Neural cell (in vitro differentiated cells): Measurements from ENCODE around the gene DGKI. TPM values are rescaled to one million over a fixed set of nuclear protein-coding genes. Genes with fewer than 3 reads are reported as not detected.

Source experiments
- H2AFZ ChIP-seq: fragments of 200-600, 300-800 bp; sonication (generic), shearing (Covaris generic); 2 replicates; pipeline ENCODE4 v1.6.0; 2014; ENCODE audit warnings: low read depth, mild to moderate bottlenecking, antibody characterized with exemption, low read length, moderate library complexity
- H3F3A ChIP-seq: fragments of 200-600 bp; shearing (Covaris generic); 2 replicates; pipeline ENCODE4 v1.6.1; 2016; ENCODE audit warnings: mild to moderate bottlenecking, moderate library complexity, mixed read lengths, antibody characterized with exemption, low read length; ENCODE audit not compliant: insufficient read depth, poor library complexity, severe bottlenecking
- H3K27ac ChIP-seq: fragments of 200-600, 300-800 bp; sonication (generic), shearing (Covaris generic); 2 replicates; pipeline ENCODE4 v1.5.1; 2014; ENCODE audit warnings: mild to moderate bottlenecking, low read length, moderate library complexity
- H3K27me3 ChIP-seq: fragments of 300-800, 200-600 bp; sonication (generic), shearing (Covaris generic); 2 replicates; pipeline ENCODE4 v1.6.0; 2014; ENCODE audit warnings: mild to moderate bottlenecking, low read depth, low read length, moderate library complexity; ENCODE audit not compliant: insufficient read depth
- H3K36me3 ChIP-seq: fragments of 300-800, 200-600 bp; sonication (generic), shearing (Covaris generic); 2 replicates; pipeline ENCODE4 v1.5.1; 2014; ENCODE audit warnings: mild to moderate bottlenecking, antibody characterized with exemption, low read length, moderate library complexity; ENCODE audit not compliant: insufficient read depth
- H3K4me2 ChIP-seq: fragments of 300-800, 200-600 bp; sonication (generic), shearing (Covaris generic); 2 replicates; pipeline ENCODE4 v1.6.0; 2014; ENCODE audit warnings: mild to moderate bottlenecking, low read length
- H3K4me3 ChIP-seq: fragments of 300-800, 200-600 bp; sonication (generic), shearing (Covaris generic); 2 replicates; pipeline ENCODE4 v1.5.1; 2014; ENCODE audit warnings: mild to moderate bottlenecking, low read length, moderate library complexity
- H3K79me2 ChIP-seq: fragments of 200-600 bp; shearing (Covaris generic); replicated peaks from 2 replicates; pipeline ENCODE4 v1.6.0; 2014; ENCODE audit warnings: mild to moderate bottlenecking, low read length, moderate library complexity; ENCODE audit not compliant: insufficient read depth
- H3K9ac ChIP-seq: fragments of 300-800, 200-600 bp; sonication (generic), shearing (Covaris generic); 2 replicates; pipeline ENCODE4 v1.6.1; 2016; ENCODE audit warnings: mild to moderate bottlenecking, low read length, mixed read lengths
- H3K9me2 ChIP-seq: fragments of 200-600 bp; shearing (Covaris generic); 2 replicates; pipeline ENCODE4 v1.6.1; 2016; ENCODE audit warnings: mild to moderate bottlenecking, low read length, mixed read lengths; ENCODE audit not compliant: insufficient read depth
- H3K9me3 ChIP-seq: fragments of 200-600, 300-800 bp; sonication (generic), shearing (Covaris generic); 2 replicates; pipeline ENCODE4 v1.6.1; 2016; ENCODE audit warnings: mild to moderate bottlenecking, mixed run types, low read length, moderate library complexity, mixed read lengths
- H4K20me1 ChIP-seq: fragments of 200-600 bp; shearing (Covaris generic); 2 replicates; pipeline ENCODE4 v1.6.1; 2016; ENCODE audit warnings: mild to moderate bottlenecking, mixed run types; ENCODE audit not compliant: insufficient read depth
- CTCF ChIP-seq: fragments of 450-650 bp; IDR thresholded peaks from 2 replicates; pipeline ENCODE4 v1.5.1; 2014; ENCODE audit warnings: antibody characterized with exemption, mild to moderate bottlenecking, moderate library complexity; ENCODE audit not compliant: poor library complexity, severe bottlenecking
- EP300 ChIP-seq: fragments of 450-650 bp; conservative IDR thresholded peaks from 2 replicates; pipeline ENCODE4 v1.6.1; 2014; ENCODE audit warnings: antibody characterized with exemption, mild to moderate bottlenecking, moderate library complexity; ENCODE audit not compliant: poor library complexity, severe bottlenecking
- EZH2 ChIP-seq: fragments of 200-600, 300-800 bp; shearing (Covaris generic), sonication (generic); IDR thresholded peaks from 2 replicates; pipeline ENCODE4 v1.6.1; 2014; ENCODE audit warnings: antibody characterized with exemption, low read length, borderline replicate concordance, mild to moderate bottlenecking; ENCODE audit not compliant: insufficient read depth, poor library complexity, severe bottlenecking
- MXI1 ChIP-seq: fragments of 450-650 bp; conservative IDR thresholded peaks from 2 replicates; pipeline ENCODE4 v1.6.1; 2014; ENCODE audit warnings: antibody characterized with exemption, mild to moderate bottlenecking; ENCODE audit not compliant: poor library complexity, severe bottlenecking
- POLR2AphosphoS5 ChIP-seq: IDR thresholded peaks from 2 replicates; pipeline ENCODE4 v1.6.1; 2012
- SMC3 ChIP-seq: fragments of 450-650 bp; conservative IDR thresholded peaks from 2 replicates; pipeline ENCODE4 v1.6.1; 2014; ENCODE audit warnings: antibody characterized with exemption, mild to moderate bottlenecking, moderate library complexity; ENCODE audit not compliant: poor library complexity
- TAF1 ChIP-seq: IDR thresholded peaks from 2 replicates; pipeline ENCODE4 v1.6.1; 2012; ENCODE audit warnings: low read depth
- polyA plus RNA-seq: library from polyadenylated mRNA; depleted of rRNA; stranded (reverse); fragments of >200 nt; gene quantifications from 2 replicates; pipeline ENCODE4 v1.2.3, GENCODE V29; 2014
- TF ChIP-seq, protein P1 (sequence below): IDR thresholded peaks from 2 replicates; pipeline ENCODE4 v1.6.1; 2012; ENCODE audit warnings: borderline replicate concordance

The DGKI gene
- polyA plus RNA-seq, 1 donor from 2014 or later = 15.8 TPM

GRCh38 chr7:137778511-137778910 is 68.3 kb downstream of the DGKI start:
- no peaks in the 10 kb centered on the region for H3K9me3 ChIP-seq
- H3K9me2 ChIP-seq = no peaks in the 10 kb centered on the region
- H3K9ac ChIP-seq = no peak overlapping the region
- H3K36me3 ChIP-seq = no peaks in the 10 kb centered on the region
- no peaks in the 10 kb centered on the region for H3K27me3 ChIP-seq
- H3K4me3 ChIP-seq = no peak overlapping the region
- H4K20me1 ChIP-seq = no peaks in the 10 kb centered on the region
- H3F3A ChIP-seq = no peaks in the 10 kb centered on the region
- TF ChIP-seq POLR2AphosphoS5 = no peak
- TF ChIP-seq EZH2 = no peak
- no peak for TF ChIP-seq CTCF
- no peak overlapping the region for H2AFZ ChIP-seq
- no peaks in the 10 kb centered on the region for H3K79me2 ChIP-seq
- H3K4me2 ChIP-seq = no peak overlapping the region
- no peak overlapping the region for H3K27ac ChIP-seq

- no peak for TF ChIP-seq SMC3
- TF ChIP-seq CTCF = no peak
- TF ChIP-seq TAF1 = no peak
- TF ChIP-seq, protein P1, sequence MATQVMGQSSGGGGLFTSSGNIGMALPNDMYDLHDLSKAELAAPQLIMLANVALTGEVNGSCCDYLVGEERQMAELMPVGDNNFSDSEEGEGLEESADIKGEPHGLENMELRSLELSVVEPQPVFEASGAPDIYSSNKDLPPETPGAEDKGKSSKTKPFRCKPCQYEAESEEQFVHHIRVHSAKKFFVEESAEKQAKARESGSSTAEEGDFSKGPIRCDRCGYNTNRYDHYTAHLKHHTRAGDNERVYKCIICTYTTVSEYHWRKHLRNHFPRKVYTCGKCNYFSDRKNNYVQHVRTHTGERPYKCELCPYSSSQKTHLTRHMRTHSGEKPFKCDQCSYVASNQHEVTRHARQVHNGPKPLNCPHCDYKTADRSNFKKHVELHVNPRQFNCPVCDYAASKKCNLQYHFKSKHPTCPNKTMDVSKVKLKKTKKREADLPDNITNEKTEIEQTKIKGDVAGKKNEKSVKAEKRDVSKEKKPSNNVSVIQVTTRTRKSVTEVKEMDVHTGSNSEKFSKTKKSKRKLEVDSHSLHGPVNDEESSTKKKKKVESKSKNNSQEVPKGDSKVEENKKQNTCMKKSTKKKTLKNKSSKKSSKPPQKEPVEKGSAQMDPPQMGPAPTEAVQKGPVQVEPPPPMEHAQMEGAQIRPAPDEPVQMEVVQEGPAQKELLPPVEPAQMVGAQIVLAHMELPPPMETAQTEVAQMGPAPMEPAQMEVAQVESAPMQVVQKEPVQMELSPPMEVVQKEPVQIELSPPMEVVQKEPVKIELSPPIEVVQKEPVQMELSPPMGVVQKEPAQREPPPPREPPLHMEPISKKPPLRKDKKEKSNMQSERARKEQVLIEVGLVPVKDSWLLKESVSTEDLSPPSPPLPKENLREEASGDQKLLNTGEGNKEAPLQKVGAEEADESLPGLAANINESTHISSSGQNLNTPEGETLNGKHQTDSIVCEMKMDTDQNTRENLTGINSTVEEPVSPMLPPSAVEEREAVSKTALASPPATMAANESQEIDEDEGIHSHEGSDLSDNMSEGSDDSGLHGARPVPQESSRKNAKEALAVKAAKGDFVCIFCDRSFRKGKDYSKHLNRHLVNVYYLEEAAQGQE = no peak
- no peak for TF ChIP-seq EP300
- no peak for TF ChIP-seq MXI1
- no peak for TF ChIP-seq EZH2
- no peak for TF ChIP-seq POLR2AphosphoS5
- no peaks in the 10 kb centered on the region for H4K20me1 ChIP-seq
- no peaks in the 10 kb centered on the region for H3K79me2 ChIP-seq
- H3K36me3 ChIP-seq = no peaks in the 10 kb centered on the region
- no peaks in the 10 kb centered on the region for H3K9me2 ChIP-seq
- no peaks in the 10 kb centered on the region for H3K27me3 ChIP-seq
- H3K9me3 ChIP-seq = no peaks in the 10 kb centered on the region
- no peak overlapping the region for H3K9ac ChIP-seq
- no peak overlapping the region for H2AFZ ChIP-seq
- no peak overlapping the region for H3K27ac ChIP-seq
- no peak overlapping the region for H3K4me3 ChIP-seq
- H3F3A ChIP-seq = no peaks in the 10 kb centered on the region
- no peak overlapping the region for H3K4me2 ChIP-seq
Observed at GRCh38 chr7:137774793-137775201, 72.0 kb downstream of the DGKI start.
